K562 (cell line): ENCODE results near the gene MSN. TPM values are rescaled to one million over a fixed set of nuclear protein-coding genes. Genes with fewer than 3 reads are reported as not detected.
"Not testable (repeated sequence)": the region's sequence is repeated elsewhere in the genome, so short reads cannot be mapped to it uniquely, and the experiment has no call there.

Experiments used
- ATAC-seq: fragments of 200-7000 bp; cut with Tn5 transposase; 3 replicates; pipeline ENCODE4 v1.9.1; 2020; ENCODE audit warnings: moderate library complexity
- BruUV-seq: library from RNA; stranded (reverse); fragments of 400-500 nt; replicated peaks from 2 replicates; lab custom pipeline; 2021; lab: Mats Ljungman, UMichigan
- CTCF ChIA-PET: fragments of 300-600 bp; formaldehyde crosslinking; extraction: SDS; loops from one replicate; lab custom pipeline; 2021; ENCODE audit warnings: low intra/inter-chr PET ratio; lab: Yijun Ruan, JAX
- POLR2A ChIA-PET: fragments of 300-600, 350-650 bp; sonication (Branson Sonifier 250); formaldehyde crosslinking; extraction: SDS; loops from one replicate; lab custom pipeline; 2021; ENCODE audit warnings: antibody characterized with exemption, inconsistent platforms; lab: Yijun Ruan, JAX
- DNase-seq, 4 experiments: peaks; one replicate each; pipeline versions ENCODE4 v3.0.0 to v3.0.0-alpha.2; 2011 to 2018; ENCODE audit warnings: low spot score in 3 of 4, mixed read lengths in 3 of 4; ENCODE audit errors: extremely low read depth in 1 of 4
- FAIRE-seq: peaks from 2 replicates; lab custom pipeline; 2011; peaks lifted over from hg19 to GRCh38; lab: Jason Lieb, UNC
- H2AFZ ChIP-seq: 2 replicates; pipeline ENCODE4 v1.6.0; 2011; ENCODE audit warnings: low read depth, low read length, control low read depth, inconsistent platforms
- H3K27ac ChIP-seq: fragments of 200-600 bp; 3 replicates; pipeline ENCODE4 v1.8.0; 2011; ENCODE audit warnings: low read depth, mild to moderate bottlenecking, control low read depth, inconsistent platforms, low read length, moderate library complexity, mixed read lengths; ENCODE audit errors: extremely low read depth
- H3K27me3 ChIP-seq, 2 experiments: fragments of 300-600 bp in 1 of 2; 2 replicates in 1 of 2; 3 replicates in 1 of 2; pipeline versions ENCODE4 v1.6.0 to v1.8.0; 2011; ENCODE audit warnings: inconsistent platforms in 2 of 2, low read length in 2 of 2, mild to moderate bottlenecking in 1 of 2, mixed read lengths in 1 of 2, moderate library complexity in 1 of 2; ENCODE audit not compliant: control insufficient read depth in 2 of 2, insufficient read depth in 2 of 2
- H3K36me3 ChIP-seq: fragments of 300-600 bp; 3 replicates; pipeline ENCODE4 v1.8.0; 2011; ENCODE audit warnings: mild to moderate bottlenecking, low read length, inconsistent platforms; ENCODE audit not compliant: control insufficient read depth, insufficient read depth
- H3K4me1 ChIP-seq, 2 experiments: fragments of 200-600 bp in 1 of 2; replicated peaks in 1 of 2; 2 replicates in 1 of 2; 3 replicates in 1 of 2; pipeline versions ENCODE4 v1.5.1 to v1.8.0; 2011; ENCODE audit warnings: inconsistent platforms in 2 of 2, low read length in 2 of 2, mild to moderate bottlenecking in 1 of 2, mixed read lengths in 1 of 2, moderate library complexity in 1 of 2; ENCODE audit not compliant: control insufficient read depth in 2 of 2, insufficient read depth in 2 of 2
- H3K4me2 ChIP-seq: 2 replicates; pipeline ENCODE4 v1.6.1; 2011; ENCODE audit warnings: low read length, control low read depth, inconsistent platforms, mixed read lengths; ENCODE audit not compliant: insufficient read depth
- H3K4me3 ChIP-seq: fragments of 200-600 bp; sonication (generic), shearing (Covaris generic); 2 replicates; pipeline ENCODE4 v1.5.1; 2016; ENCODE audit warnings: control low read depth, inconsistent platforms
- H3K79me2 ChIP-seq: fragments of 200-600 bp; 3 replicates; pipeline ENCODE4 v1.8.0; 2011; ENCODE audit warnings: low read length, inconsistent platforms; ENCODE audit not compliant: control insufficient read depth, insufficient read depth
- H3K9ac ChIP-seq, 2 experiments: 2 replicates each; pipeline versions ENCODE4 v1.6.0 to v1.6.1; 2011; ENCODE audit warnings: low read depth in 2 of 2, low read length in 2 of 2, control low read depth in 1 of 2, inconsistent platforms in 1 of 2, mild to moderate bottlenecking in 1 of 2, mixed read lengths in 1 of 2; ENCODE audit not compliant: insufficient read depth in 1 of 2
- H3K9me1 ChIP-seq: one replicate; pipeline ENCODE4 v1.6.0; 2011; ENCODE audit warnings: inconsistent platforms, mild to moderate bottlenecking, low read length, moderate library complexity; ENCODE audit not compliant: control insufficient read depth, insufficient read depth
- H3K9me3 ChIP-seq: replicated peaks from 2 replicates; pipeline ENCODE4 v1.5.1; 2011; ENCODE audit warnings: low read depth, low read length, inconsistent platforms; ENCODE audit not compliant: control insufficient read depth, insufficient read depth
- H4K20me1 ChIP-seq: replicated peaks from 2 replicates; pipeline ENCODE4 v1.6.1; 2011; ENCODE audit warnings: low read length, inconsistent platforms, mixed read lengths; ENCODE audit not compliant: control insufficient read depth, insufficient read depth
- GATAD2B ChIP-seq: fragments of 450-650 bp; IDR thresholded peaks from 2 replicates; pipeline ENCODE4 v1.6.1; 2017; ENCODE audit warnings: mild to moderate bottlenecking, borderline replicate concordance
- MEIS2 ChIP-seq: fragments of 450-650 bp; IDR thresholded peaks from 2 replicates; pipeline ENCODE4 v1.6.1; 2014; ENCODE audit warnings: mild to moderate bottlenecking; ENCODE audit not compliant: partially characterized antibody
- STAG1 ChIP-seq: sonication (generic); formaldehyde crosslinking; IDR thresholded peaks from 2 replicates; pipeline ENCODE4 v1.5.0; 2020; ENCODE audit warnings: missing genetic modification reagents, borderline replicate concordance
- TAF15 ChIP-seq: fragments of 200-400 bp; formaldehyde crosslinking; IDR thresholded peaks from 2 replicates; pipeline ENCODE4 v1.6.1; 2017; ENCODE audit warnings: mild to moderate bottlenecking, low read depth, low read length, moderate library complexity
- WGBS: fragments of 100-300 bp; shearing (Covaris generic); methylation state at CpG from one replicate; pipeline ENCODE4 v1.1.6; 2016; ENCODE audit warnings: low coverage, mixed read lengths; ENCODE audit not compliant: insufficient coverage; ENCODE audit errors: missing lambda C conversion rate; 5-methylcytosine and 5-hydroxymethylcytosine counted together
- in situ Hi-C: fragments of 300-500 bp; cut with MboI; formaldehyde crosslinking; loops from 4 replicates; pipeline ENCODE4 v1.15.0; 2018; ENCODE audit warnings: inconsistent platforms, mixed read lengths
- intact Hi-C: fragments of 100-400 bp; cut with micrococcal nuclease; formaldehyde crosslinking; loops from 2 replicates; pipeline ENCODE4 v1.14.2; 2022
- polyA plus RNA-seq, 8 experiments: library from polyadenylated mRNA; depleted of rRNA in 4 of 8; stranded (reverse) in 5 of 8; unstranded in 3 of 8; fragments of >200 nt; fragmentation: Nextera tagmentation in 2 of 8; fragmentation: Illumina TruSeq in 1 of 8; extraction: Ambion mirVana in 2 of 8; extraction: Trizol in 1 of 8; gene quantifications; 2 replicates each; pipeline versions ENCODE4 v1.2.1 to v1.2.3, GENCODE V29; 2011 to 2014; ENCODE audit warnings: inconsistent platforms in 1 of 8, missing spikeins in 1 of 8
- total RNA-seq, 7 experiments: library from RNA; depleted of rRNA in 6 of 7; stranded (reverse); fragments of >200 nt in 6 of 7; fragmentation: Illumina TruSeq in 2 of 7; extraction: Trizol in 2 of 7; gene quantifications; 2 replicates each; pipeline versions ENCODE4 v1.2.1 to v1.2.3, GENCODE V29; 2011 to 2021; ENCODE audit warnings: low replicate concordance in 1 of 7

The MSN gene
- total and polyA plus RNA-seq, 9 of the 15 experiments (the other 6 are each of a cell fraction or from before 2014, with no cell fraction given) = 128 to 486 (median 237) TPM

DNA sequence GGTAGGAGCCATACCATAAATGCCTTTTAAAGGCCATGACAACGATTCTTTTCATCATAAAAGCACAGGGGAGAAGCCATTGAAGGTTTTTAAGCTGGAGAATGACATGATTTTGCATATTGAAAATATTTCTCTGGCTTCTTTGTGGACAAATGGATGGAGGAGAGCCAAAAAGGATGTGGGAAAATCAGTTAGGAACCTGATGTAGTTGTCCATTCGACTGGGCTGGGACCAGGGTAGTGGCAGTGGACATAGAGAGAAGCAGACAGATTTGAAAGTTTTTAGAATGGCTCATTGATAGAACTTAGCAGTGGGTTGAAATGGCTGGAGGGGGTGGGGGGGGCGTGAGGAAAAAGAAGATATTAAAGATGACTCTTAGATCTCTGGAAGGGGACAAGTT, 19.7 kb upstream of the MSN start:
- ATAC-seq = no peak
- WGBS = 13% methylated on average over 2 of the region's 3 CpGs

DNA sequence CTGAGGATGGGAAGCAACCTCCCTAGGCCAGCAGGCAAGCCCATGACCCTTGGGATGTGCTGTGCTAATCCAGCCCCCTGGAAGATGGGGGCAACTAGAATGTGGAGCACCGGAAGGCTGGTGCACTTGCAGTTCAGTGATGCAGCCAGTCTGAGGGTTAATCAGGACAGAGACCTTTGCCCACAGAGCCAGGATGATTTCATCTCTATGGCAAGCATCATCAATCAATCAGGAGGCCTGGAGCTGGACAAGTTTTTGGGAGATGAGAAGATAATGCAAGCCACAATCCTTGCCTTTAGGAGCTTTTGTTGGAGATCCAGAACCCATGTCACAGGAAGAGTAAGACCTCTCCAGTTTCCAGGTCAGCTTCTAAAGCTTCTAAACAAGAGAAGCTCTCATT, 15.4 kb upstream of the MSN start:
- in situ Hi-C loops = no loop called here
- no peak for FAIRE-seq

More for the DNA sequence above, 19.7 kb upstream of the MSN start:
- H3K36me3 ChIP-seq = no peaks in the 10 kb centered on the region; the same call in 2 of the 3 replicates
- no peaks in the 10 kb centered on the region for H4K20me1 ChIP-seq
- in situ Hi-C loops = no loop called here
- POLR2A ChIA-PET = no interaction called here
- no peak overlapping the region for H3K4me3 ChIP-seq
- H3K79me2 ChIP-seq = no peaks in the 10 kb centered on the region
- intact Hi-C loops = no loop called here
- H2AFZ ChIP-seq = no peak overlapping the region
- H3K4me1 ChIP-seq = no peaks in the 10 kb centered on the region; a peak in 1 of 5 replicates
- no peak overlapping the region for H3K27ac ChIP-seq
- TF ChIP-seq GATAD2B (no peak), STAG1 (CRISPR knock-in tag) (no peak)
- TF ChIP-seq, all 486 proteins: peak for 0
- Histone ChIP-seq H3K27me3 (no peaks in the 10 kb centered on the region), H3K9ac (no peak overlapping the region), H3K9me3 (no peaks in the 10 kb centered on the region), H3K4me2 (no peak overlapping the region), H3K9me1 (no peaks in the 10 kb centered on the region)
- DNase-seq (no peak), FAIRE-seq (no peak)
- BruUV-seq = no TSS peak
- CTCF ChIA-PET = no interaction called here

DNA sequence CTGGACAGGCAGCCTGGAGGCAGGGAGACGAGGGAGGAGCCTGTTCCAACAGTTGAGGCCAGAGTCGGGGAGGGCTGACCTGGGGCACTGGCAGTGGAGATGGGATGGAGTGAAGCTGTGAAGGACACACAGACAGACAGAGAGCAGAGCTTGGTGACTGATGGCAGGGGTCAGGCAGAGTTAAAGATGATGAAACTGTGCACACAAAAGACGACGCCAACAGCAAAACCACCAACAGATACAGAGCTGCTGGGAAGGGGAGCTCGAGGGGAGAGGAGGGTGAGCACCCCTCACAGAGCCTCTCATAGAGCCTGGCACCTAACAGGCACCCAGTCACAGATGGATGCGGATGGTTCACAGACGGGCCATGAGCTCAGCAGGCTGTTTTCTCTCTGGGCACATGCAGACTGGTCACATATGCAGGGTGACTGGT, 10.4 kb upstream of the MSN start:
- BruUV-seq, H2AFZ ChIP-seq, H3K79me2 ChIP-seq, H3K4me1 ChIP-seq, in situ Hi-C loops, H3K27ac ChIP-seq, H3K9me3 ChIP-seq, CTCF ChIA-PET, H3K27me3 ChIP-seq, FAIRE-seq, H3K9ac ChIP-seq, H3K4me3 ChIP-seq, H3K9me1 ChIP-seq, H4K20me1 ChIP-seq, DNase-seq, H3K36me3 ChIP-seq, POLR2A ChIA-PET, H3K4me2 ChIP-seq, intact Hi-C loops: not testable (repeated sequence)
- WGBS = 20% methylated on average over 1 of the region's 7 CpGs
- ATAC-seq = peak; percentile 59

More for the DNA sequence above, 15.4 kb upstream of the MSN start:
- no peak overlapping the region for H3K4me2 ChIP-seq
- ATAC-seq (no peak), DNase-seq (no peak)
- H3K79me2 ChIP-seq = no peaks in the 10 kb centered on the region
- intact Hi-C loops = no loop called here
- WGBS = 11% methylated on average over 1 of the region's 1 CpG
- no peak overlapping the region for H3K4me3 ChIP-seq
- H4K20me1 ChIP-seq = no peaks in the 10 kb centered on the region
- H3K27me3 ChIP-seq = no peaks in the 10 kb centered on the region
- no peak overlapping the region for H2AFZ ChIP-seq
- no peaks in the 10 kb centered on the region for H3K9me3 ChIP-seq
- TF ChIP-seq TAF15 (no peak), MEIS2 (peak; percentile 50)
- ChIA-PET CTCF (no interaction called here), POLR2A (interaction anchor here (0.7 to 1.0 kb wide), 2 partner anchors 16 to 50 kb away, joined by 4 read pairs; no protein-coding TSS in a partner anchor)
- no peaks in the 10 kb centered on the region; the same call in 2 of the 3 replicates for H3K36me3 ChIP-seq
- no TSS peak for BruUV-seq
- H3K27ac ChIP-seq = no peak overlapping the region
- no peak overlapping the region for H3K9ac ChIP-seq
- H3K9me1 ChIP-seq = no peaks in the 10 kb centered on the region
- H3K4me1 ChIP-seq = no peaks in the 10 kb centered on the region; a peak in 1 of 5 replicates
